GM23248 (cell line): ENCODE measurements around the gene NCOA3.

ENCODE experiments used
- EZH2 ChIP-seq: fragments of 200-600 bp; sonication (generic); IDR thresholded peaks from 2 replicates; pipeline ENCODE4 v1.6.1; 2018; ENCODE audit warnings: antibody characterized with exemption, mild to moderate bottlenecking; ENCODE audit not compliant: insufficient read depth, poor library complexity, severe bottlenecking
- EZH2phosphoT487 ChIP-seq: fragments of 200-600 bp; sonication (generic); IDR thresholded peaks from 2 replicates; pipeline ENCODE4 v1.6.1; 2018; ENCODE audit warnings: antibody characterized with exemption, moderate library complexity, mild to moderate bottlenecking, low read depth; ENCODE audit not compliant: insufficient read depth

- no peak for TF ChIP-seq EZH2
- TF ChIP-seq EZH2phosphoT487, result no peak
These were observed 166.8 kb downstream of the NCOA3 start for GRCh38 chr20:47668313-47669151.
